Measurements from ENCODE around the gene THSD7B.

THSD7B gene

DNA sequence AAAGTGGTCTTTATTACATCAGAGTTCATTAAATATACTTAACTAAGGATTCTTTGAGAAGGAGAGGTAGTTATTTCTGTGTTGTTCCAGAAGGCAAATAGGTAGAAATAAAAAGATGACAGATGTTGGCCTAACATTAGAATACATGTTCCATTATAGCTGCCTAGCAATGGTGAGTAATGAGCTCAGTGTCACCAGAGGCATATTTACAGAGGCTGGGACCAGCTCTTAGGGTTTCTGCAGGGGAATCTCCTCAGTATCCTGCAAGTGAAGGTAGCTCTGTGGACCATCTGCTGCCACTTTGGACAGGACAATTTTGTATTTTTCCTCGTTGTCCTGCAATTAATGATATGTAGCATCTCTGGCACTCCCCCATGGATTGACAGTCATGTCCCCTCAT lies 416.0 kb downstream of the THSD7B start:
- TF ChIP-seq, protein P1, sequence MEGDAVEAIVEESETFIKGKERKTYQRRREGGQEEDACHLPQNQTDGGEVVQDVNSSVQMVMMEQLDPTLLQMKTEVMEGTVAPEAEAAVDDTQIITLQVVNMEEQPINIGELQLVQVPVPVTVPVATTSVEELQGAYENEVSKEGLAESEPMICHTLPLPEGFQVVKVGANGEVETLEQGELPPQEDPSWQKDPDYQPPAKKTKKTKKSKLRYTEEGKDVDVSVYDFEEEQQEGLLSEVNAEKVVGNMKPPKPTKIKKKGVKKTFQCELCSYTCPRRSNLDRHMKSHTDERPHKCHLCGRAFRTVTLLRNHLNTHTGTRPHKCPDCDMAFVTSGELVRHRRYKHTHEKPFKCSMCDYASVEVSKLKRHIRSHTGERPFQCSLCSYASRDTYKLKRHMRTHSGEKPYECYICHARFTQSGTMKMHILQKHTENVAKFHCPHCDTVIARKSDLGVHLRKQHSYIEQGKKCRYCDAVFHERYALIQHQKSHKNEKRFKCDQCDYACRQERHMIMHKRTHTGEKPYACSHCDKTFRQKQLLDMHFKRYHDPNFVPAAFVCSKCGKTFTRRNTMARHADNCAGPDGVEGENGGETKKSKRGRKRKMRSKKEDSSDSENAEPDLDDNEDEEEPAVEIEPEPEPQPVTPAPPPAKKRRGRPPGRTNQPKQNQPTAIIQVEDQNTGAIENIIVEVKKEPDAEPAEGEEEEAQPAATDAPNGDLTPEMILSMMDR (IDR thresholded peaks at IDR 0.05; ENCODE audit: borderline replicate concordance, control extremely low read depth, extremely low read depth, insufficient read depth, missing control alignments): no peak
- in situ Hi-C loops (cut with MboI; ENCODE audit: low sequenced_read_pairs, unreplicated experiment): no loop called here
- DNase-seq (ENCODE audit: low spot score): no peak

DNA sequence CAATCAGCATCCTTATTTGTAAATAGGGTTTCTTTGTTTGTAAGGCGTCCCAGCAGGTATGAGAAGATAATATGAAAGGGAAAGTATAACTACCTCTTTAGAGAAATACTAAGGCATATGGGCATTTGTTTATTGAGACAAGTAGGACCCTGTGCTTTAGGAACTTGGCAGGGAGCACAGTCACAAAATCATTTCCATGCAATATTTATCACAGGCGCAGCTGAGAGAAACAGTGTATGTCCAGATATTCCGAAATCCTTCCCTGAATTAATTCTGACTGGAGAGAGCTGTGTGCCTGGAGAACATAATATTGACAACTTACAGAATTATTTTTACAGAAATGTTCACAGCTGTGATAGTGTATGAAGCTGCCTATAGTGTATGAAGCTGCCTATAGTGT lies 416.7 kb downstream of the THSD7B start:
- in situ Hi-C loops (cut with MboI; ENCODE audit: low sequenced_read_pairs, unreplicated experiment): no loop called here
- no peak for DNase-seq (ENCODE audit: low spot score)
- TF ChIP-seq, protein P1 (IDR thresholded peaks at IDR 0.05; ENCODE audit: borderline replicate concordance, control extremely low read depth, extremely low read depth, insufficient read depth, missing control alignments): no peak

DNA sequence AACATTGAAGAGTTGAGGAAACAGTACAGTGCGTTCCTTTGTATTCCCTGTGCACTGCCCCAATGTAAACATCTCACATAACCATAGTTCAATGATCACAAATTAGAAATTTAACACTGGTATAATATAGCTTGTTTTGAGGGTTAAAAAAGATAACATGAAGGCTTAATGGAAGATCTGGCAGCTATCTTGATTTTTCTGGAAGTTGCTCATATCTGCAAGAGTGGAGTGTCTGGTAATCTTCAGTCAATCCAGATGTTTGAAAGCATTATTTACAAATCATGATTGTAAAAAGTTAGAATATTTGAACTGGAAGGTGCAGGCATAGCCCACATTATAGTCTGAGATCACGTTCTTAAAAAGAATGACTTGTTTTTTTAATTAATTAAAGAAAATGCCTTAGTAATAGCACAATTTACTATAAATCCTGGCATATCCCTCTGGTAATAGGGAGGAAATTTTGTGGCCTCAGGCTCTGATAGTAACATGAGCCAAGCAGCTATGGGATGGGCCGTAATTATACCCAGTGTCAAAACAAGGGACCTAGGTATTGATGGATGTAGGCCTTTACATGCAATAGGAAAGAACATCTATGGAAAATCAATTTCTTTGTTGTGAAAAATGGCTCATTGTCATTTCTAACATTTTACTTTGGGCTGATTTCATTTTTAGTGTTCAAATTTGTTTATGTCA lies 418.0 kb downstream of the THSD7B start:
- DNase-seq (ENCODE audit: low spot score): no peak
- TF ChIP-seq, protein P1 (IDR thresholded peaks at IDR 0.05; ENCODE audit: borderline replicate concordance, control extremely low read depth, extremely low read depth, insufficient read depth, missing control alignments): no peak
- in situ Hi-C loops (cut with MboI; ENCODE audit: low sequenced_read_pairs, unreplicated experiment): no loop called here

DNA sequence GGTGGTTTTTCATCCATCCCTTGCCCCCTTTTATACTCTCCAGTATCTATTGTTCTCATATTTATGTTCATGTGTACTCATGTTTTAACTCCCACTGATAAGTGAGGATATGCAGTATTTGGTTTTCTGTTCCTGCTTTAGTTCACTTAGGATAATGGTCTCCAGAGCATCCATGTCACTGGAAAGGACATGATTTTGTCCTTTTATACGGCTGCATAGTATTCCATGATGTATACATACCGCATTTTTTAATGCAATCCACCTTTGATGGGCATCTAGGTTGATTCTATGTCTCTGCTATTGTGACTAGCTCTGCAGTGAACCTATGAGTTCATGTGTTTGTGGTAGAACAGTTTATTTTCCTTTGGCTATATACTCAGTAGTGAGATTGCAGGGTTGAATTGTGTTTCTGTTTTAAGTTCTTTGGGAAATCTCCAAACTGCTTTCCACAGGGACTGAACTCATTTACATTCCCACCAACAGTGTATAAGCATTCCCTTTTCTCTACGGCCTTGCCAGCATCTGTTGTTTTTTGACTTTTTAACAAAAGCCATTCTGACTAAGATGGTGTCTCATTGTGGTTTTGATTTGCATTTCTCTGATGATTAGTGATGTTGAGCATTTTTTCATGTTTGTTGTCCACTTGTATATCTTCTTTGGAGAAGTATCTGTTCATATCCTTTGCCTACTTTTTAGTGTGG lies 420.2 kb downstream of the THSD7B start:
- in situ Hi-C loops (cut with MboI; ENCODE audit: low sequenced_read_pairs, unreplicated experiment): no loop called here
- no peak for DNase-seq (ENCODE audit: low spot score)
- TF ChIP-seq, protein P1 (IDR thresholded peaks at IDR 0.05; ENCODE audit: borderline replicate concordance, control extremely low read depth, extremely low read depth, insufficient read depth, missing control alignments): no peak

DNA sequence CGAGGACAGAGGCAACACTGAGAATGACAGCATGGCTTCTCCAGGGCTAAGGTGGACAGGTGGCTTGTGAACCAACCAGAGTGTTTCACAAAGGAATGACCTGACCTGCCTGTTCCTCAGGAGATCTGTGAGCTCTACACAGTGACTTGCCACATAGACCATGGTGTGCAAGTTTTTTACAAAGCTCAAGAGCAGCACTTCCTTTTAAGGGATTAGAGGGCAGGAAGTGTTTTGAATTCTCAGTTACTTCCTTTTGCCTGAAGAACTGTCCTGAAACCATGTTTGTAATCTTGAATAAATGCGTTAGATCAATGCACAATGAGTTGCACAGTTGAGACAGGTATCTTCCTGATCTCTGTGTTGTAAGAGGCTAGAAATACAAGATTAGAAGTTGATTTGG lies 421.9 kb downstream of the THSD7B start:
- no peak for DNase-seq (ENCODE audit: low spot score)
- TF ChIP-seq, protein P1 (IDR thresholded peaks at IDR 0.05; ENCODE audit: borderline replicate concordance, control extremely low read depth, extremely low read depth, insufficient read depth, missing control alignments): no peak
- in situ Hi-C loops (cut with MboI; ENCODE audit: low sequenced_read_pairs, unreplicated experiment): no loop called here

DNA sequence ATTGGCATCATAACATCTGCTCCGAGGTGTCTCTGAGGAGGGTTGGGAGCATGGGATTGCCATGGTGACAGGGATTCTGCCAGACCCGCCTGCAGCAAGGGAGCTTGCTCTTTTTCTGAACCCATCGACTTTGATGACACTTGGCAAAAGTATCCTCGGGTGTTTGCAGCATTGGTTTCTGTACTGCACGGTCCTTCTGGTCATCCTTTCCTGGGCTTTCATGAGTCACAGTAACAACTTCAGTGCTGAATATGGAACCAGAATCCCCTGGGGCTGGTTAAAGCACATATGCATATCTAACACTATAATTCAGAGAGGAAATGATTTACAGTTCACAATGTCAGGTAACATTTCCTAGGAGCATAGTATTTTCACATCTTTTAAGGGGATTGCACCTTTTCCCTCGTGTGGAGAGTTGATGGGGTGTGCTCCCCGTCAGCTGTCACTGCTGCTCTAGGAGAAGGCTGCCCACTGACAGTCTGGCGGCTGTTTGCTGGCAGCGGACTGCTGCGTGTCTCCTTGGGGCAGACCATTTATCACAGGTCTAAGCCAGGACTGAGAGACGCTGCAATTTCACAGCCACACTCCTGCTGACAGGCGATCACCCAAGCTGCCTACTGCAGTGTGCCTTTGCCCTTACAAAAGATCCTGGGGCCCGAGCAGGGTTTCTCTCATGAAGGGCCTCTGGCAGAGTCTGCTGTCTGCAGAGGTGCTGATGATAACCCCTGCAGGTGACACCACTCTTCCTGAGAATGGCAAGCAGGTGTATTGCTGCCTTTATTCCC lies 425.3 kb downstream of the THSD7B start:
- DNase-seq (ENCODE audit: low spot score): no peak
- TF ChIP-seq, protein P1 (IDR thresholded peaks at IDR 0.05; ENCODE audit: borderline replicate concordance, control extremely low read depth, extremely low read depth, insufficient read depth, missing control alignments): no peak
- in situ Hi-C loops (cut with MboI; ENCODE audit: low sequenced_read_pairs, unreplicated experiment): no loop called here

All from GM13976 (cell line).